Motor neuron (in vitro differentiated cells): ENCODE measurements around the gene CENPVL1. TPM values are rescaled to one million over a fixed set of nuclear protein-coding genes. Genes with fewer than 3 reads are reported as not detected.
"Not testable (repeated sequence)": the region's sequence is repeated elsewhere in the genome, so short reads cannot be mapped to it uniquely, and the experiment has no call there.

Source experiments
- ATAC-seq, 8 experiments: fragments of 200-7000 bp; cut with Tn5 transposase; replicated peaks in 6 of 8; 2 replicates each; pipeline ENCODE4 v1.8.0; 2021; ENCODE audit warnings: mild to moderate bottlenecking in 8 of 8, moderate library complexity in 8 of 8
- H3K27ac ChIP-seq, 2 donors: fragments of 250-450 bp; sonication (Bioruptor Pico); 2 replicates each; pipeline ENCODE4 v1.9.0; 2021; ENCODE audit warnings: antibody characterized with exemption in 2 of 2, mild to moderate bottlenecking in 2 of 2, moderate library complexity in 1 of 2
- H3K4me1 ChIP-seq, 2 donors: fragments of 250-450 bp; sonication (Bioruptor Pico); replicated peaks in 1 of 2; 2 replicates each; pipeline ENCODE4 v1.6.1; 2021; ENCODE audit warnings: antibody characterized with exemption in 2 of 2, mild to moderate bottlenecking in 2 of 2, moderate library complexity in 1 of 2
- H3K4me3 ChIP-seq, 5 donors: fragments of 250-450 bp; sonication (Bioruptor Pico); 2 replicates each; pipeline ENCODE4 v1.9.0; 2021; ENCODE audit warnings: antibody characterized with exemption in 5 of 5, mild to moderate bottlenecking in 5 of 5, moderate library complexity in 4 of 5
- WGBS, 10 experiments: fragments of 450-650 bp; shearing (Covaris generic); methylation state at CpG; one replicate each; pipeline ENCODE4 v1.0.0; 2022; 5-methylcytosine and 5-hydroxymethylcytosine counted together
- in situ Hi-C, 9 experiments: fragments of 400-800 bp; cut with MboI; loops; one replicate each; pipeline ENCODE4 v1.15.0; 2021; ENCODE audit warnings: low sequenced_read_pairs in 9 of 9, low pct_unique_long_range_greater_than_20kb in 2 of 9; ENCODE audit not compliant: unreplicated experiment in 9 of 9
- total RNA-seq, 8 experiments: library from RNA; unstranded; fragments of 300-600 nt; gene quantifications; 2 replicates each; pipeline versions ENCODE4 v1.2.3 to v1.2.4, GENCODE V29; 2022

CENPVL1 gene
- total RNA-seq = 1 to 10 TPM in 2 of 8 experiments, under 1 TPM in 3, not detected in 3; 0.43 to 1.1 (median 0.98) TPM

DNA sequence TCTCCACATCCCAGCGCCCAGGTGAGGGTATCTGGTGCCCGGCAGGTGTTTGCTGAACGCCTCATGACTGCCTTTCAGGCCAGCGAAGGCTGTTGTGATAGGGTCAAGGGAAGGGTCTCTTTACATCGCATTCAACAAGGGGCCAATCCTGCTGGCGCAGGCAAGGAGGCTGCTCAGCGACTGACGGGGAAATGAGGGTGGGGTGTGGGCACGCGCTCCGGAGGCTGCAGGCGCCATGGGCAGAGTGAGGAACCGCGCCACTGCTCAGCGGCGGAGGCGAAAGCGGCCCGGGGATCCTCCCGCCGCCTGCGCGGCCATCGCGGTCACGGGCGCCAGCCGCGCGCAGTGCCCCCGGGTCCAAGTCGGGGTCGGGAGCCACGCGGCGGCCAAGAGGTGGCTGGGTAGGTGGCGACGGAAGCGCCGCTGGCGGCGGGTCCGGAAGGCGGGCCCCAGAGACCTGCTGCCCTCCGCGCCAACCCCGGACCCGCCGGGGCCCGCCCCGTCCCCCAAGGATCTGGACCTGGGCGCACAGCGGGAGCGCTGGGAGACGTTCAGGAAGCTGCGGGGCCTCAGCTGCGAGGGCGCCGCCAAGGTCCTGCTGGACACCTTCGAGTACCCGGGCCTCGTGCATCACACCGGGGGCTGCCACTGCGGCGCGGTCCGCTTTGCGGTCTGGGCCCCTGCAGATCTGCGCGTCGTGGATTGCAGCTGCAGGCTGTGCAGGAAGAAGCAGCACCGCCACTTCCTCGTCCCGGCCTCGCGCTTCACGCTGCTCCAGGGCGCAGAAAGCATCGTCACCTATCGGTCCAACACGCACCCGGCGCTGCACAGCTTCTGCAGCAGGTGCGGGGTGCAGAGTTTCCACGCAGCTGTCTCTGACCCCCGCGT lies at the start of gene CENPVL1:
TSS of gene CENPVL1 (plus strand) at position 236 of the 888 bp plus-strand sequence. CDS start at position 236, 0 bp downstream.
- in situ Hi-C loops, H3K27ac ChIP-seq, H3K4me1 ChIP-seq, H3K4me3 ChIP-seq: not testable (repeated sequence)
- peak in 5 of 8 experiments; percentile 53 to 74 (median 72) for ATAC-seq
- no CpG with 5 or more reads among the region's 87 CpGs for WGBS, 10 experiments

DNA sequence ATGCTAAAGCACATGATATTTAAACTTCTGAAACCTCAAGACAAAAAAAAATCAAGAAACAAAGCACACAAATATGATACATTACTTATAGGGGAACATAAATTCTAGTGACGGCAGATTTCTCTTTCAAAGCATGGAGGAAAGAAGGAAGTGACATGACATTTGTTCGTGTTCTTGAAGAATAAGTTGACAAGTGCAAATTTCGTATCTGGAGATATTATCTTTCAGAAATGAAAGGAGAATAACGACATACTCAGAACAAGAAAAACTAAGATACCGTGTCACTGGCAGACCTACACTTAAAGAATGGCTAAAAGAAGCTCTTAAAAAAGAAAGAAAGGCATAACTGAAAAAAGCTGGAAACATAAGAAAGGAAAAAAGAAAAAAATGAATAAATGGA lies 44.3 kb upstream of the CENPVL1 start:
- ATAC-seq = no peak
- H3K4me3 ChIP-seq = no peak overlapping the region
- no peak overlapping the region for H3K27ac ChIP-seq
- 15 to 100% (median 62%) methylated on average over 1 to 5 of the region's 5 CpGs; no CpG with 5 or more reads in 1 of the 10 experiments for WGBS, 10 experiments
- in situ Hi-C loops = no loop called here
- H3K4me1 ChIP-seq = no peaks in the 10 kb centered on the region

DNA sequence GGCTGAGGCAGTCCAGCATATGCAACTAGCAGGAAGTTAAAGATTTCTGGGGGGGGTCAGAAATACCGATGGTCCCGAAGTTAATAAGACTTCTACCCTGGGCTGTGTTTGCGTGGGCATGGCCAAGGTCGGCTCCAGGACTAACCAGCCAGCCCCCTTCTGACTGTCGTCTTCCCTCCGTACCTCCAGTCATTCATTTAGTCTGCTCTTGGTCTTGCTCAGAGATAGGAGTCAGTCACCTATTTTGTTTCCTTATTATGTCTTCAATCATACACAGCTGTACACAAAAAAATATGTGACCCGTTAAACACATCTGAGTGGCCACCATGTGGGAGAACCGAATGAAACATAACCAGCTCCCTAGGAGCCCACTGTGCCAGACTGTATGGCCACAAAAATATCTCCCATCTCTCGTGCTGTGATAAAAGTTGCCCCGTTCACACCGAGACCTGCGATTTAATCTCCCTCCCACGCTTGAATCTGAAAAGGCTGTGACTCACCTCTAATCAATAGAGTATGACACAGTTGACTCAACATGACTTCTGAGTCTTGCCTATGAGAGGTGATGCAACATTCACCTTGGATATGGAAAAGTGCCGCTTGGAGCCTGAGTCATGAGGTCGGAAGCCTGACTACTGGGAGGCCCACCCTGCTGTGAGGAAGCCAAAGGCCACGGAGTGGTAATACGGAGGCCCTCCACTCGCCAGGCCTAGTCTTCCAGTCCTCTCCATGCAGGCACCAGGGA lies 30.5 kb upstream of the CENPVL1 start:
- no CpG with 5 or more reads among the region's 18 CpGs for WGBS, 10 experiments
- H3K27ac ChIP-seq, H3K4me1 ChIP-seq, in situ Hi-C loops, H3K4me3 ChIP-seq: not testable (repeated sequence)
- ATAC-seq = peak in 5 of 8 experiments; percentile 47 to 81 (median 79)

GRCh38 chrX:51681808-51682719 lies 28.2 kb upstream of the CENPVL1 start:
- in situ Hi-C loops, H3K27ac ChIP-seq, H3K4me3 ChIP-seq, H3K4me1 ChIP-seq: not testable (repeated sequence)
- ATAC-seq = peak in 5 of 8 experiments; percentile 56 to 76 (median 69)
- WGBS, 10 experiments = no CpG with 5 or more reads among the region's 88 CpGs

DNA sequence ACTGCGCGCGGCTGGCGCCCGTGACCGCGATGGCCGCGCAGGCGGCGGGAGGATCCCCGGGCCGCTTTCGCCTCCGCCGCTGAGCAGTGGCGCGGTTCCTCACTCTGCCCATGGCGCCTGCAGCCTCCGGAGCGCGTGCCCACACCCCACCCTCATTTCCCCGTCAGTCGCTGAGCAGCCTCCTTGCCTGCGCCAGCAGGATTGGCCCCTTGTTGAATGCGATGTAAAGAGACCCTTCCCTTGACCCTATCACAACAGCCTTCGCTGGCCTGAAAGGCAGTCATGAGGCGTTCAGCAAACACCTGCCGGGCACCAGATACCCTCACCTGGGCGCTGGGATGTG lies 27.6 kb upstream of the CENPVL1 start, which contains the start of gene CENPVL2:
TSS of gene CENPVL2 (minus strand) at position 112 of the 343 bp plus-strand sequence. CDS start at position 112, 0 bp downstream.
- H3K27ac ChIP-seq, H3K4me3 ChIP-seq, in situ Hi-C loops, H3K4me1 ChIP-seq: not testable (repeated sequence)
- WGBS, 10 experiments = no CpG with 5 or more reads among the region's 30 CpGs
- ATAC-seq = peak in 4 of 8 experiments; percentile 52 to 64 (median 60)

DNA sequence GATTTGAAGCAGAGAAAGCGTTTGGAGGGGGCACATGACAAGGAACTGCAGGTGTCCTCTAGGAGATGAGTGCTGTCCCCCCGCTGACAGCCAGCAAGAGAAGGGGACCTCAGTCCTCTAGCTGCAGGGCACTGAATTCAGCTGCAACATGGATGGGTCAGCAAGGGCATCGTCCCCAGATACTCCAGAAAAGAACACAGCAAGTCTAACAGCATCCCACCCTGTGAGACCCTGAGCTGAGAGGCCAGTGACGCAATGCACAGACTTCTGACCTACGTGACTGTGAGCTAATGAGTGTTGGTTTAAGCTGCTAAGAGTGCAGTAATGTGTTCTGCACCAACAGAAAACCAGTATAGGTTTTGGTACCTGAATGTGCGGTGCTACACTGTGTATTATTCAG lies 16.1 kb upstream of the CENPVL1 start:
- no peaks in the 10 kb centered on the region for H3K4me1 ChIP-seq
- ATAC-seq = no peak
- no peak overlapping the region for H3K27ac ChIP-seq
- in situ Hi-C loops = no loop called here
- no peak overlapping the region for H3K4me3 ChIP-seq
- WGBS, 10 experiments = 51 to 100% methylated on average over 2 to 4 of the region's 6 CpGs; no CpG with 5 or more reads in 8 of the 10 experiments

- Histone ChIP-seq H3K27ac (no peak overlapping the region), H3K4me1 (no peaks in the 10 kb centered on the region), H3K4me3 (no peak overlapping the region)
- in situ Hi-C loops = no loop called here
- ATAC-seq = no peak
- WGBS, 10 experiments = 83% methylated on average over 7 of the region's 8 CpGs; no CpG with 5 or more reads in 9 of the 10 experiments
Observed at GRCh38 chrX:51697397-51697796, 12.9 kb upstream of the CENPVL1 start.

DNA sequence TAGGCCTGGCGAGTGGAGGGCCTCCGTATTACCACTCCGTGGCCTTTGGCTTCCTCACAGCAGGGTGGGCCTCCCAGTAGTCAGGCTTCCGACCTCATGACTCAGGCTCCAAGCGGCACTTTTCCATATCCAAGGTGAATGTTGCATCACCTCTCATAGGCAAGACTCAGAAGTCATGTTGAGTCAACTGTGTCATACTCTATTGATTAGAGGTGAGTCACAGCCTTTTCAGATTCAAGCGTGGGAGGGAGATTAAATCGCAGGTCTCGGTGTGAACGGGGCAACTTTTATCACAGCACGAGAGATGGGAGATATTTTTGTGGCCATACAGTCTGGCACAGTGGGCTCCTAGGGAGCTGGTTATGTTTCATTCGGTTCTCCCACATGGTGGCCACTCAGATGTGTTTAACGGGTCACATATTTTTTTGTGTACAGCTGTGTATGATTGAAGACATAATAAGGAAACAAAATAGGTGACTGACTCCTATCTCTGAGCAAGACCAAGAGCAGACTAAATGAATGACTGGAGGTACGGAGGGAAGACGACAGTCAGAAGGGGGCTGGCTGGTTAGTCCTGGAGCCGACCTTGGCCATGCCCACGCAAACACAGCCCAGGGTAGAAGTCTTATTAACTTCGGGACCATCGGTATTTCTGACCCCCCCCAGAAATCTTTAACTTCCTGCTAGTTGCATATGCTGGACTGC lies 2.8 kb downstream of the CENPVL1 start:
- WGBS, 10 experiments = no CpG with 5 or more reads among the region's 18 CpGs
- H3K27ac ChIP-seq, H3K4me1 ChIP-seq, in situ Hi-C loops, H3K4me3 ChIP-seq: not testable (repeated sequence)
- peak in 5 of 8 experiments; percentile 53 to 80 (median 75) for ATAC-seq

GRCh38 chrX:51728202-51728601 lies 17.9 kb downstream of the CENPVL1 start:
- Histone ChIP-seq H3K27ac (no peak overlapping the region), H3K4me3 (no peak overlapping the region), H3K4me1 (no peaks in the 10 kb centered on the region)
- ATAC-seq = no peak
- in situ Hi-C loops = no loop called here

GRCh38 chrX:51737091-51737490 lies 26.8 kb downstream of the CENPVL1 start:
- peaks cover under 1 to 1% of the 10 kb centered on the region in 2 donors for H3K4me1 ChIP-seq
- no peak overlapping the region for H3K27ac ChIP-seq
- WGBS, 10 experiments = 0 to 92% (median 35%) methylated on average over 1 to 2 of the region's 2 CpGs; no CpG with 5 or more reads in 4 of the 10 experiments
- in situ Hi-C loops = no loop called here
- ATAC-seq = no peak
- H3K4me3 ChIP-seq = no peak overlapping the region

DNA sequence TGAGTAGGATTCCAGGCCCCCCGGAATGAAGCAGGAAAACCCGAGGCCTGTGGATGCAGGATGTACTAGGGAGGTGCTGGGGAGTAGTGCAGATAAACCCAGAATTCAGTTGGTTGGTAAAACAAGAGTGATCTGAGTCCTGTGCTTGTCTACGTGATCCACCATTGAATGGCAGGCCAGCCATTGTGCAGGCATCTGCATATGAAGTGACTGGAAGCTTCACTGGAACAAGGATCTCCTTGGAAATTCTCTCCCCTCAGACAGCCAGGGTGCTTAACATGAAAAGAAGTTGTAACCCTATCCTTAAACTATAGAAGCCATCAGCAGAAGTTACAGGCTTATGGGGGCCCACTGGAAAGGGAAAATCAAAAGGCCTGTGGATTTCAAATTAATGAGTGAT lies 32.3 kb downstream of the CENPVL1 start:
- peak in 3 of 8 experiments; percentile 25 to 29 (median 27) for ATAC-seq
- peak overlapping the region; percentile 60 to 95 (median 78) for H3K4me3 ChIP-seq
- WGBS, 10 experiments = 0 to 33% methylated on average over 2 of the region's 3 CpGs; no CpG with 5 or more reads in 8 of the 10 experiments
- in situ Hi-C loops = no loop called here
- peaks cover 7 to 12% of the 10 kb centered on the region in 2 donors for H3K4me1 ChIP-seq
- peak overlapping the region; percentile 85 to 92 for H3K27ac ChIP-seq
